ENCODE measurements around the gene DDX39A. TPM values are rescaled to one million over a fixed set of nuclear protein-coding genes. Genes with fewer than 3 reads are reported as not detected.

DDX39A gene
- total RNA-seq, 2 experiments from 2014 or later = 296 to 299 TPM

DNA sequence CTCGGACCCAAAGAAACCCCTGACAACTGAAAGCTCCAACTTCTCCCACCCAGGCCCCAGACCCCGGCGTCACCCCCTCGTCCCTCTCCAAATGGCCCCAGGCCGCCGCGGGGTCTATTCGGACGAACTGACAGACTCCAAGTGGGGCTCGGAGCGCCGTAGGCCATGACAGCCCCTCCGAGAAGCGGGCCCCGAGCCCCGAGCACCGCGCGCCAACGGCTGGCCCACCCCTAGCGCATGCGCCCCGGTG lies 360 bp downstream of the DDX39A start:
- Histone ChIP-seq H3K4me3 (ENCODE audit: low read length) (peak overlapping the region; percentile 88), H3K9me3 (ENCODE audit: control insufficient read depth in 1 of 2, insufficient read depth in 1 of 2, low read length in 2 of 2) (no peaks in the 10 kb centered on the region), H3K36me3 (ENCODE audit: insufficient read depth, low read length) (peaks cover 23% of the 10 kb centered on the region), H3K4me1 (ENCODE audit: insufficient read depth, low read length) (peaks cover 59% of the 10 kb centered on the region), H3K27ac (ENCODE audit: low read depth in 1 of 2, low read length in 2 of 2) (peak overlapping the region; percentile 95 to 97), H3K27me3 (ENCODE audit: control insufficient read depth in 1 of 2, insufficient read depth in 2 of 2, low read length in 2 of 2) (no peaks in the 10 kb centered on the region)
- ChIA-PET POLR2A (interaction anchor here (1.2 to 2.6 kb wide), 7 partner anchors 9 to 337 kb away, joined by 3 to 10 read pairs (median 9); partner anchors contain the start of gene ADGRE5), CTCF (interaction anchor here (1.8 kb wide), 1 partner anchor 282 kb away, joined by 4 read pairs; no protein-coding TSS in a partner anchor)
- H3K36me3 Mint-ChIP-seq (ENCODE audit: low read depth) = peaks cover 39% of the 10 kb centered on the region
- peak overlapping the region; percentile 95 for H3K4me3 Mint-ChIP-seq
- no peaks in the 10 kb centered on the region for H3K9me3 Mint-ChIP-seq
- intact Hi-C loops (cut with DNase I, micrococcal nuclease) = loop anchor here in 1 of 2 experiments (2.0 kb wide), 2 partner anchors 52 to 282 kb away; partner anchors contain the start of gene ASF1B
- H3K4me1 Mint-ChIP-seq (ENCODE audit: low read depth) = peaks cover 46% of the 10 kb centered on the region
- DNase-seq = peak in 2 of 14 experiments; percentile 71 to 74
- ATAC-seq (ENCODE audit: poor library complexity) = peak; percentile 41
- H3K27me3 Mint-ChIP-seq = no peaks in the 10 kb centered on the region
- TF ChIP-seq, protein P1, sequence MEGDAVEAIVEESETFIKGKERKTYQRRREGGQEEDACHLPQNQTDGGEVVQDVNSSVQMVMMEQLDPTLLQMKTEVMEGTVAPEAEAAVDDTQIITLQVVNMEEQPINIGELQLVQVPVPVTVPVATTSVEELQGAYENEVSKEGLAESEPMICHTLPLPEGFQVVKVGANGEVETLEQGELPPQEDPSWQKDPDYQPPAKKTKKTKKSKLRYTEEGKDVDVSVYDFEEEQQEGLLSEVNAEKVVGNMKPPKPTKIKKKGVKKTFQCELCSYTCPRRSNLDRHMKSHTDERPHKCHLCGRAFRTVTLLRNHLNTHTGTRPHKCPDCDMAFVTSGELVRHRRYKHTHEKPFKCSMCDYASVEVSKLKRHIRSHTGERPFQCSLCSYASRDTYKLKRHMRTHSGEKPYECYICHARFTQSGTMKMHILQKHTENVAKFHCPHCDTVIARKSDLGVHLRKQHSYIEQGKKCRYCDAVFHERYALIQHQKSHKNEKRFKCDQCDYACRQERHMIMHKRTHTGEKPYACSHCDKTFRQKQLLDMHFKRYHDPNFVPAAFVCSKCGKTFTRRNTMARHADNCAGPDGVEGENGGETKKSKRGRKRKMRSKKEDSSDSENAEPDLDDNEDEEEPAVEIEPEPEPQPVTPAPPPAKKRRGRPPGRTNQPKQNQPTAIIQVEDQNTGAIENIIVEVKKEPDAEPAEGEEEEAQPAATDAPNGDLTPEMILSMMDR (IDR thresholded peaks at IDR 0.05) = no peak
- peak overlapping the region; percentile 95 for H3K27ac Mint-ChIP-seq

DNA sequence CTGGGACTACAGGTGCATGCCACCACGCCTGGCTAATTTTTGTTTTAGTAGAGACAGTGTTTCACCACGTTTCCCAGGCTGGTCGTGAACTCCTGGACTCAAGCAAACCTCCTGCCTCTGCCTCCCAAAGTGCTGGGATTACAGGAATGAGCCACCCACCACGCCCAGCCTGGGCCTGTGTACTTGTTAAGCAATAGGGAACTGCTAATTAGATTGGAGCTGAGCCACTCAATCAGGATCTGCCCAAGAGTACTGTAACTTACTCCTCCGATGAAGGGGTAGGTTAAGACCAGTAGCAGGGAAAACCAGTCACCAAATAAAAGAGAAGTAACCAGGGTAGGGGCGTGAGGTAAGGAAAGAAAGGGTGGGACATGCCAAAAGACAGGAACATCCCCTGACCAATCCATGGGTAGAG lies 2.3 kb downstream of the DDX39A start:
- Mint-ChIP-seq H3K9me3 (no peaks in the 10 kb centered on the region), H3K36me3 (ENCODE audit: low read depth) (peaks cover 56% of the 10 kb centered on the region), H3K4me1 (ENCODE audit: low read depth) (peaks cover 59% of the 10 kb centered on the region), H3K27ac (peak overlapping the region; percentile 95), H3K4me3 (peak overlapping the region; percentile 95), H3K27me3 (no peaks in the 10 kb centered on the region)
- Histone ChIP-seq H3K27ac (ENCODE audit: low read depth in 1 of 2, low read length in 2 of 2) (peak overlapping the region; percentile 25 to 97), H3K27me3 (ENCODE audit: control insufficient read depth in 1 of 2, insufficient read depth in 2 of 2, low read length in 2 of 2) (no peaks in the 10 kb centered on the region), H3K4me1 (ENCODE audit: insufficient read depth, low read length) (peaks cover 79% of the 10 kb centered on the region), H3K4me3 (ENCODE audit: low read length) (peak overlapping the region; percentile 88), H3K9me3 (ENCODE audit: control insufficient read depth in 1 of 2, insufficient read depth in 1 of 2, low read length in 2 of 2) (no peaks in the 10 kb centered on the region), H3K36me3 (ENCODE audit: insufficient read depth, low read length) (peaks cover 43% of the 10 kb centered on the region)
- TF ChIP-seq, protein P1 (IDR thresholded peaks at IDR 0.05) = no peak
- POLR2A ChIA-PET = interaction anchor here (0.7 to 2.2 kb wide), 3 partner anchors 11 to 280 kb away, joined by 3 to 10 read pairs (median 4); partner anchors contain the start of gene ASF1B
- intact Hi-C loops (cut with DNase I, micrococcal nuclease) = no loop called here
- DNase-seq (peak in 1 of 14 experiments; percentile 43), ATAC-seq (ENCODE audit: poor library complexity) (no peak)
- CTCF ChIA-PET = interaction anchor here (4.3 kb wide), 1 partner anchor 11 kb away, joined by 21 read pairs; no protein-coding TSS in a partner anchor

DNA sequence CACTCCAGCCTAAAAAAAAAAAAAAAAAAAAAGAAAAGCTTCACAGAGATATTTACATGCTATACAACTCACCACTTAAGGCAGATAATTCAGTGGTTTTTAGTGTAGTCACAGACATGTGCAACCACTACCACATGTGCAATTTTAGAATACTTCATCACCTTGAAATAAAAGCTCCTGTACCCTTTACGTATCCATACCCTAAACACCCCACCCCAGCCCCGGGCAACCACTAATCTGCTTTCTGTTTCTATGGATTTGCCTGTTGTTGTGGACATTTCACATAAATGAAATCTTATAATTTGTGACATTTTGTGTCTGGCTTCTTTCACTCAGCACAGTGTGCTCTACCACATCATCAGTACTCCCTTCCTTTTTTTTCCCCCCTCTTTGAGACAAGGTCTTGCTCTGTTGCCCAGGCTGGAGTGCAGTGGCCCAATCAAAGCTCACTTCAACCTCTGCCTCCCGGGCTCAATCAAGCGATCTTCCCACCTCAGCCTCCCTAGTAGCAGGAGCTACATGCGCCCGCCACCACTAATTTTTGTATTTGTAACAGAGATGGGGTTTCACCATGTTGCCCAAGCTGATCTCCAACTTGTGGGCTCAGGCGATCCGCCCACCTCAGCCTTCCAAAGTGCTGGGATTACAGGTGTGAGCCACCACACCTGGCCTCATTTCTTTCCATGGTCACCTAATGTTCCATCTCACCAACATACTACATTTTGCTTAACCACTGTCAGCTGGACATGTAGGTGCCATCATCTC lies 4.0 kb downstream of the DDX39A start:
- ATAC-seq (ENCODE audit: poor library complexity) (no peak), DNase-seq (peak in 1 of 14 experiments; percentile 42)
- TF ChIP-seq, protein P1 (IDR thresholded peaks at IDR 0.05) = no peak
- ChIA-PET CTCF (interaction anchor here (0.6 to 4.3 kb wide), 4 partner anchors 9 to 278 kb away, joined by 3 to 21 read pairs (median 6); partner anchors contain the start of gene ASF1B), POLR2A (interaction anchor here (1.1 kb wide), 1 partner anchor 49 kb away, joined by 3 read pairs; no protein-coding TSS in a partner anchor)
- H3K9me3 ChIP-seq (ENCODE audit: control insufficient read depth in 1 of 2, insufficient read depth in 1 of 2, low read length in 2 of 2) = no peaks in the 10 kb centered on the region
- peaks cover 94% of the 10 kb centered on the region for H3K4me1 ChIP-seq (ENCODE audit: insufficient read depth, low read length)
- peak overlapping the region; percentile 5 to 32 for H3K27ac ChIP-seq (ENCODE audit: low read depth in 1 of 2, low read length in 2 of 2)
- H3K36me3 ChIP-seq (ENCODE audit: insufficient read depth, low read length) = peaks cover 60% of the 10 kb centered on the region
- no peak overlapping the region for H3K4me3 ChIP-seq (ENCODE audit: low read length)
- Mint-ChIP-seq H3K36me3 (ENCODE audit: low read depth) (peaks cover 73% of the 10 kb centered on the region), H3K27me3 (no peaks in the 10 kb centered on the region), H3K27ac (peak overlapping the region; percentile 95), H3K4me3 (peak overlapping the region; percentile 75), H3K9me3 (no peaks in the 10 kb centered on the region), H3K4me1 (ENCODE audit: low read depth) (peaks cover 67% of the 10 kb centered on the region)
- intact Hi-C loops (cut with DNase I, micrococcal nuclease) = no loop called here
- H3K27me3 ChIP-seq (ENCODE audit: control insufficient read depth in 1 of 2, insufficient read depth in 2 of 2, low read length in 2 of 2) = no peaks in the 10 kb centered on the region
